22Rv1 (cell line): Measurements from ENCODE around the gene GGN.

Experiments used
- ZFX ChIP-seq: fragments of 450-650 bp; IDR thresholded peaks from 2 replicates; pipeline ENCODE4 v1.6.1; 2017; ENCODE audit warnings: antibody characterized with exemption, borderline replicate concordance
- TF ChIP-seq, protein P1 (sequence below): fragments of 450-650 bp; IDR thresholded peaks from 2 replicates; pipeline ENCODE4 v1.5.1; 2017; ENCODE audit warnings: mild to moderate bottlenecking

DNA sequence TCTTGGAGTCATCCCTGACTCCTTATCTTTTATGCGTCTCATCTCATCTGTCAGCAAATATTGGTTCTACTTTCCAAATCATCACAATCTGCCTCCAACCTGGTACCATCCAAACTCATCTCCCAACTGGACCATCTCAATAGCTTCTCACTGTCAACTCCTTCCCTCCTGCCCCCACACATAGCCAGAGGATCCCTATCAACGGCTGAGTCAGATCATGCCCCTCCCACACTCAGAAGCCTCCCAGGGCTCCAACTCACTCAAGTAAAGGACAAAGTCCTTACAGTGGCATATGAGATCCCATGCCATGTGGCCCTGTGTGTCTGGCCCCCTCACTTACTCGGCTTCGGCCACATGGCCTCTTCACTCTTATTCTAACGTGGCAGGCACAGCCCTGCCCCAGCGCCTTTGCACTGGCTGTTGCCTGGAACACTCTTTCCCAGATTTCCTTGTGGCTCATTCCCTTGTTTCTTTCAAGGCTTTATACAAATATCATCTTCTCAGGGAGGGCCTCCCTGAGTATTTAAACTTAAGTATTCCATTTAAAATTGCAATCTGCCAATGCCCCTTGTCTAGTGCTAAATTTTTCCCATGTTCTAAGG, 5.0 kb upstream of the GGN start:
- TF ChIP-seq, protein P1, sequence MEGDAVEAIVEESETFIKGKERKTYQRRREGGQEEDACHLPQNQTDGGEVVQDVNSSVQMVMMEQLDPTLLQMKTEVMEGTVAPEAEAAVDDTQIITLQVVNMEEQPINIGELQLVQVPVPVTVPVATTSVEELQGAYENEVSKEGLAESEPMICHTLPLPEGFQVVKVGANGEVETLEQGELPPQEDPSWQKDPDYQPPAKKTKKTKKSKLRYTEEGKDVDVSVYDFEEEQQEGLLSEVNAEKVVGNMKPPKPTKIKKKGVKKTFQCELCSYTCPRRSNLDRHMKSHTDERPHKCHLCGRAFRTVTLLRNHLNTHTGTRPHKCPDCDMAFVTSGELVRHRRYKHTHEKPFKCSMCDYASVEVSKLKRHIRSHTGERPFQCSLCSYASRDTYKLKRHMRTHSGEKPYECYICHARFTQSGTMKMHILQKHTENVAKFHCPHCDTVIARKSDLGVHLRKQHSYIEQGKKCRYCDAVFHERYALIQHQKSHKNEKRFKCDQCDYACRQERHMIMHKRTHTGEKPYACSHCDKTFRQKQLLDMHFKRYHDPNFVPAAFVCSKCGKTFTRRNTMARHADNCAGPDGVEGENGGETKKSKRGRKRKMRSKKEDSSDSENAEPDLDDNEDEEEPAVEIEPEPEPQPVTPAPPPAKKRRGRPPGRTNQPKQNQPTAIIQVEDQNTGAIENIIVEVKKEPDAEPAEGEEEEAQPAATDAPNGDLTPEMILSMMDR: no peak
- TF ChIP-seq ZFX: no peak
